Neural progenitor cell (in vitro differentiated cells): ENCODE data around the gene ECSIT. TPM values are rescaled to one million over a fixed set of nuclear protein-coding genes. Genes with fewer than 3 reads are reported as not detected.

Source experiments
- DNase-seq: peaks from one replicate; pipeline ENCODE4 v3.0.0-alpha.2; 2016; ENCODE audit warnings: low spot score
- H2AFZ ChIP-seq: fragments of 200-600 bp; sonication (generic); replicated peaks from 2 replicates; pipeline ENCODE4 v1.6.1; 2016; ENCODE audit warnings: antibody characterized with exemption
- H3F3A ChIP-seq: fragments of 200-600 bp; sonication (generic); 2 replicates; pipeline ENCODE4 v1.6.1; 2016; ENCODE audit warnings: antibody characterized with exemption, low read depth
- H3K27ac ChIP-seq: fragments of 200-600 bp; sonication (generic); 2 replicates; pipeline ENCODE4 v1.5.1; 2016; ENCODE audit warnings: mild to moderate bottlenecking
- H3K27me3 ChIP-seq: fragments of 200-600 bp; sonication (generic); 2 replicates; pipeline ENCODE4 v1.6.1; 2016; ENCODE audit warnings: mild to moderate bottlenecking, moderate library complexity
- H3K36me3 ChIP-seq: fragments of 200-600 bp; sonication (generic); 2 replicates; pipeline ENCODE4 v1.5.1; 2016
- H3K4me1 ChIP-seq: fragments of 200-600 bp; sonication (generic); 2 replicates; pipeline ENCODE4 v1.6.1; 2016; ENCODE audit warnings: mixed run types
- H3K4me2 ChIP-seq: fragments of 200-600 bp; sonication (generic); 2 replicates; pipeline ENCODE4 v1.6.1; 2016
- H3K4me3 ChIP-seq: fragments of 200-600 bp; sonication (generic); 2 replicates; pipeline ENCODE4 v1.5.1; 2016
- H3K79me2 ChIP-seq: fragments of 200-600 bp; sonication (generic); 2 replicates; pipeline ENCODE4 v1.6.1; 2016; ENCODE audit warnings: low read depth
- H3K9ac ChIP-seq: fragments of 200-600 bp; sonication (generic); 2 replicates; pipeline ENCODE4 v1.6.1; 2016
- H3K9me3 ChIP-seq: fragments of 200-600 bp; sonication (generic); 2 replicates; pipeline ENCODE4 v1.5.1; 2016; ENCODE audit warnings: low read depth
- H4K20me1 ChIP-seq: fragments of 200-600 bp; sonication (generic); 2 replicates; pipeline ENCODE4 v1.6.1; 2016; ENCODE audit warnings: low read depth
- H3K27ac Mint-ChIP-seq: 3 replicates; pipeline ENCODE4 v1.8.0; 2021; ENCODE audit warnings: mixed read lengths
- H3K27me3 Mint-ChIP-seq: 2 replicates; pipeline ENCODE4 v1.8.0; 2022; ENCODE audit warnings: low read depth, mild to moderate bottlenecking, inconsistent platforms, moderate library complexity, mixed read lengths; ENCODE audit not compliant: insufficient read depth
- H3K36me3 Mint-ChIP-seq: 3 replicates; pipeline ENCODE4 v1.8.0; 2021; ENCODE audit warnings: mixed read lengths
- H3K4me1 Mint-ChIP-seq: 3 replicates; pipeline ENCODE4 v1.8.0; 2021; ENCODE audit warnings: mixed read lengths
- H3K4me3 Mint-ChIP-seq: 3 replicates; pipeline ENCODE4 v1.8.0; 2021; ENCODE audit warnings: mild to moderate bottlenecking, moderate library complexity, mixed read lengths
- H3K9me3 Mint-ChIP-seq: 3 replicates; pipeline ENCODE4 v1.8.0; 2020; ENCODE audit warnings: mixed read lengths
- CTCF ChIP-seq: fragments of 200-600 bp; sonication (generic); IDR thresholded peaks from 2 replicates; pipeline ENCODE4 v1.5.1; 2017; ENCODE audit warnings: antibody characterized with exemption, mild to moderate bottlenecking
- EZH2 ChIP-seq: fragments of 200-600 bp; sonication (generic); IDR thresholded peaks from 2 replicates; pipeline ENCODE4 v1.6.1; 2017; ENCODE audit warnings: antibody characterized with exemption, mild to moderate bottlenecking, moderate library complexity
- EZH2phosphoT487 ChIP-seq: fragments of 200-600 bp; sonication (generic); IDR thresholded peaks from 2 replicates; pipeline ENCODE4 v1.6.1; 2017; ENCODE audit warnings: antibody characterized with exemption
- total RNA-seq: library from RNA; depleted of rRNA; stranded (reverse); fragments of >200 nt; gene quantifications from 2 replicates; pipeline ENCODE4 v1.2.3, GENCODE V29; 2015; ENCODE audit warnings: low replicate concordance

Gene ECSIT
- total RNA-seq, 1 donor from 2014 or later: 9.4 TPM

GRCh38 chr19:11506101-11506555 is 22.8 kb downstream of the ECSIT start:
- Histone ChIP-seq H3K79me2 (peaks cover 18% of the 10 kb centered on the region), H3K27ac (peak overlapping the region; percentile 54), H3K36me3 (no peaks in the 10 kb centered on the region), H4K20me1 (no peaks in the 10 kb centered on the region), H3K9me3 (no peaks in the 10 kb centered on the region), H3K9ac (peak overlapping the region; percentile 28), H3F3A (peaks cover 10% of the 10 kb centered on the region), H3K27me3 (no peaks in the 10 kb centered on the region), H3K4me2 (peak overlapping the region; percentile 85), H2AFZ (peak overlapping the region; percentile 75), H3K4me1 (no peaks in the 10 kb centered on the region), H3K4me3 (peak overlapping the region; percentile 91)
- H3K27me3 Mint-ChIP-seq: peaks cover 9% of the 10 kb centered on the region
- H3K9me3 Mint-ChIP-seq: no peaks in the 10 kb centered on the region
- no peak for DNase-seq
- H3K4me3 Mint-ChIP-seq: peak overlapping the region; percentile 91
- peaks cover 14% of the 10 kb centered on the region for H3K4me1 Mint-ChIP-seq
- no peak overlapping the region for H3K27ac Mint-ChIP-seq
- H3K36me3 Mint-ChIP-seq: peaks cover 5% of the 10 kb centered on the region
- TF ChIP-seq CTCF (no peak), EZH2 (no peak), EZH2phosphoT487 (no peak)

DNA sequence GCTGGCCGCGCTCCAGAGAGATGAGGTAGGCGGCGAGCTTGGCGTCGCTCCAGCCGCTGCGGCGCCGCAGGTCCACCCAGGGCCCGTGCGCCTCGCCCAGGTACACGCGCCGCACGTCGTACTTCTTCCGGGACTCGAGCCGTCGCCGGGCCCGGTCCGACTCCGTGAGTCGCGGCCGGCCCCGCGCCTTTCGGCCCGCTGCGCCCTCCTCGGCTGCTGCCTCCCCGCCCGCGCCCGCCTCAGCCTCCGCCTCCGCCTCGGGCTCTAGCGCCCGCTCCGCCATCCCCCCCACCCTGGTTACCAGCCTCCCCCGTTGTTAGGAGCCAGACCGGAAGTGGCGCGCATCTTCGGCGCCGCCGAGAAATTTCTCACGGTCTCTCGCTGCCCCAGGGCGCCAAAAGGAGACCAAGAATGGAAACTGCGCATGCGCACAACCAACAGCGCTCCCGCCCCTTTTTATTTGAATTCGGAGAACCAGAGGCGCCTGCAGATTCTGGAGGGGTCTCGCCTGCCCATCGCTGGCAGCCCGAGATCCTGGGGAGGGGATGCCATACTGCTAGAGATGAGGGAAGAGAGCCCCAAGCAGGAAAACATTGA is 23.3 kb downstream of the ECSIT start, which contains the start of gene ZNF653:
Gene ZNF653 (minus strand): TSS at position 336 of the 597 bp plus-strand sequence. CDS start 53 bp downstream, at position 283.
- peak within 1 kb of the TSS; percentile 91 for H3K4me3 ChIP-seq
- H3K79me2 ChIP-seq: peaks cover 18% of the 10 kb centered on the region
- Mint-ChIP-seq H3K27ac (peak within 1 kb of the TSS; percentile 74), H3K4me1 (peaks cover 14% of the 10 kb centered on the region), H3K9me3 (no peaks in the 10 kb centered on the region), H3K36me3 (peaks cover 3% of the 10 kb centered on the region), H3K27me3 (peaks cover 9% of the 10 kb centered on the region), H3K4me3 (peak within 1 kb of the TSS; percentile 91)
- peak within 1 kb of the TSS; percentile 57 for H3K9ac ChIP-seq
- peak within 1 kb of the TSS; percentile 54 for H3K27ac ChIP-seq
- H4K20me1 ChIP-seq: no peaks in the 10 kb centered on the region
- no peak for TF ChIP-seq EZH2
- no peak for TF ChIP-seq EZH2phosphoT487
- TF ChIP-seq CTCF: no peak
- H3K4me2 ChIP-seq: peak within 1 kb of the TSS; percentile 85
- no peaks in the 10 kb centered on the region for H3K36me3 ChIP-seq
- H3K4me1 ChIP-seq: no peaks in the 10 kb centered on the region
- H3K9me3 ChIP-seq: no peaks in the 10 kb centered on the region
- H2AFZ ChIP-seq: peak within 1 kb of the TSS; percentile 82
- no peaks in the 10 kb centered on the region for H3K27me3 ChIP-seq
- peaks cover 10% of the 10 kb centered on the region for H3F3A ChIP-seq
- DNase-seq: peak; percentile 99

GRCh38 chr19:11505032-11505503 is 23.9 kb downstream of the ECSIT start:
- no peaks in the 10 kb centered on the region for H3K27me3 ChIP-seq
- peak overlapping the region; percentile 85 for H3K4me2 ChIP-seq
- peak overlapping the region; percentile 28 for H3K27ac ChIP-seq

More at GRCh38 chr19:11505032-11505503, 23.9 kb downstream of the ECSIT start:
- peak overlapping the region; percentile 28 for H3K27ac Mint-ChIP-seq
- no peak for TF ChIP-seq CTCF
- no peak for TF ChIP-seq EZH2phosphoT487
- no peak for TF ChIP-seq EZH2
- H3K9me3 Mint-ChIP-seq: no peaks in the 10 kb centered on the region
- Histone ChIP-seq H3K4me3 (peak overlapping the region; percentile 91), H3K9ac (peak overlapping the region; percentile 57), H3K9me3 (no peaks in the 10 kb centered on the region), H4K20me1 (no peaks in the 10 kb centered on the region), H3F3A (peaks cover 10% of the 10 kb centered on the region), H3K79me2 (peaks cover 18% of the 10 kb centered on the region), H2AFZ (peak overlapping the region; percentile 82), H3K4me1 (no peaks in the 10 kb centered on the region), H3K36me3 (no peaks in the 10 kb centered on the region)
- peaks cover 4% of the 10 kb centered on the region for H3K36me3 Mint-ChIP-seq
- DNase-seq: peak; percentile 98
- H3K4me1 Mint-ChIP-seq: peaks cover 14% of the 10 kb centered on the region
- H3K4me3 Mint-ChIP-seq: peak overlapping the region; percentile 90
- H3K27me3 Mint-ChIP-seq: peaks cover 9% of the 10 kb centered on the region
